OCI-LY3 (cell line): ENCODE results near the gene ANKRD39.

Source experiments
- H2AFZ ChIP-seq: fragments of 200-600, 300-600 bp; shearing (Covaris generic); 2 replicates; pipeline ENCODE4 v1.6.0; 2014; ENCODE audit warnings: antibody characterized with exemption, low read depth, low read length
- H3K27ac ChIP-seq: fragments of 200-600, 300-600 bp; sonication (generic); 2 replicates; pipeline ENCODE4 v1.5.1; 2014; ENCODE audit warnings: mild to moderate bottlenecking, low read length, moderate library complexity, mixed read lengths
- H3K27me3 ChIP-seq: fragments of 200-600, 300-600 bp; sonication (generic); 2 replicates; pipeline ENCODE4 v1.6.1; 2014; ENCODE audit warnings: low read depth, low read length, mixed read lengths
- H3K36me3 ChIP-seq: fragments of 200-600, 300-600 bp; sonication (generic); replicated peaks from 2 replicates; pipeline ENCODE3; 2014; ENCODE audit warnings: low read depth, low read length, mixed read lengths
- H3K4me1 ChIP-seq: fragments of 300-600, 200-600 bp; sonication (generic); 2 replicates; pipeline ENCODE4 v1.6.1; 2014; ENCODE audit warnings: low read length, mixed read lengths
- H3K4me2 ChIP-seq: fragments of 200-600, 300-600 bp; sonication (generic); 2 replicates; pipeline ENCODE4 v1.6.1; 2014; ENCODE audit warnings: low read length, mixed read lengths
- H3K4me3 ChIP-seq: fragments of 300-600, 200-600 bp; sonication (generic); 2 replicates; pipeline ENCODE4 v1.5.1; 2014; ENCODE audit warnings: antibody characterized with exemption, mild to moderate bottlenecking, low read length, moderate library complexity
- H3K79me2 ChIP-seq: fragments of 300-600, 200-600 bp; shearing (Covaris generic); 2 replicates; pipeline ENCODE4 v1.6.1; 2014; ENCODE audit warnings: mild to moderate bottlenecking, low read length, mixed read lengths
- H3K9ac ChIP-seq: fragments of 300-600, 200-600 bp; shearing (Covaris generic); 2 replicates; pipeline ENCODE4 v1.6.0; 2014; ENCODE audit warnings: mild to moderate bottlenecking, low read length, moderate library complexity
- H3K9me3 ChIP-seq: fragments of 200-600, 300-600 bp; shearing (Covaris generic); 2 replicates; pipeline ENCODE4 v1.6.1; 2014; ENCODE audit warnings: low read length, mixed read lengths; ENCODE audit not compliant: insufficient read depth
- H4K20me1 ChIP-seq: fragments of 200-600, 300-600 bp; sonication (generic); 2 replicates; pipeline ENCODE4 v1.6.1; 2016; ENCODE audit warnings: low read length, mixed read lengths; ENCODE audit not compliant: insufficient read depth
- CTCF ChIP-seq: fragments of 200-600, 300-600 bp; sonication (generic); IDR thresholded peaks from 2 replicates; pipeline ENCODE4 v1.5.1; 2014; ENCODE audit warnings: antibody characterized with exemption, low read length, low read depth
- EZH2phosphoT487 ChIP-seq: fragments of 200-600 bp; shearing (Covaris generic); IDR thresholded peaks from 2 replicates; pipeline ENCODE4 v1.6.1; 2018; ENCODE audit warnings: antibody characterized with exemption, mixed run types, low read depth

ANKRD39 gene

GRCh38 chr2:96868555-96869280 lies 10.9 kb upstream of the ANKRD39 start:
- Histone ChIP-seq H3K79me2 (peaks cover 21% of the 10 kb centered on the region), H3K27me3 (peaks cover 4% of the 10 kb centered on the region; the same call in 1 of the 2 replicates), H2AFZ (peak overlapping the region; percentile 55; the same call in 1 of the 2 replicates), H3K9me3 (no peaks in the 10 kb centered on the region), H4K20me1 (no peaks in the 10 kb centered on the region), H3K4me1 (peaks cover 12% of the 10 kb centered on the region), H3K27ac (peak overlapping the region; percentile 63), H3K9ac (peak overlapping the region; percentile 93), H3K4me3 (peak overlapping the region; percentile 87), H3K36me3 (peaks cover 11% of the 10 kb centered on the region), H3K4me2 (peak overlapping the region; percentile 92)
- TF ChIP-seq EZH2phosphoT487 (no peak), CTCF (peak; percentile 70)

- Histone ChIP-seq H3K9me3 (no peaks in the 10 kb centered on the region), H4K20me1 (no peaks in the 10 kb centered on the region), H3K36me3 (peaks cover 11% of the 10 kb centered on the region), H3K4me3 (peak overlapping the region; percentile 87), H3K27ac (peak overlapping the region; percentile 63), H2AFZ (peak overlapping the region; percentile 55; the same call in 1 of the 2 replicates), H3K4me2 (peak overlapping the region; percentile 92), H3K4me1 (peaks cover 5% of the 10 kb centered on the region), H3K9ac (peak overlapping the region; percentile 93), H3K79me2 (peaks cover 21% of the 10 kb centered on the region), H3K27me3 (peaks cover 4% of the 10 kb centered on the region; the same call in 1 of the 2 replicates)
- TF ChIP-seq CTCF (no peak), EZH2phosphoT487 (no peak)
These were observed 10.1 kb upstream of the ANKRD39 start for GRCh38 chr2:96867756-96868554.

- peak overlapping the region; percentile 47; the same call in 1 of the 2 replicates for H2AFZ ChIP-seq
- H3K27ac ChIP-seq: peak overlapping the region; percentile 63
- peaks cover 5% of the 10 kb centered on the region for H3K4me1 ChIP-seq
- H3K4me3 ChIP-seq: peak overlapping the region; percentile 87
- H3K27me3 ChIP-seq: peaks cover 4% of the 10 kb centered on the region; the same call in 1 of the 2 replicates
- no peaks in the 10 kb centered on the region for H3K9me3 ChIP-seq
- peak overlapping the region; percentile 93 for H3K9ac ChIP-seq
- H3K36me3 ChIP-seq: peaks cover 11% of the 10 kb centered on the region
- H3K79me2 ChIP-seq: peaks cover 21% of the 10 kb centered on the region
- peak overlapping the region; percentile 92 for H3K4me2 ChIP-seq
- H4K20me1 ChIP-seq: no peaks in the 10 kb centered on the region
- no peak for TF ChIP-seq CTCF
- TF ChIP-seq EZH2phosphoT487: no peak
These were observed 9.4 kb upstream of the ANKRD39 start for GRCh38 chr2:96866986-96867755.
